ENCODE data around the gene C6orf58. TPM values are rescaled to one million over a fixed set of nuclear protein-coding genes. Genes with fewer than 3 reads are reported as not detected.

The C6orf58 gene
- total and polyA plus RNA-seq, 2 experiments from 2014 or later: 0.18 TPM; not detected in 1

- Histone ChIP-seq H3K9me2 (ENCODE audit: insufficient read depth) (no peaks in the 10 kb centered on the region), H3K4me1 (ENCODE audit: insufficient read depth) (no peaks in the 10 kb centered on the region), H3K27ac (ENCODE audit: low read depth) (no peak overlapping the region), H3K4me2 (no peak overlapping the region), H3K36me3 (ENCODE audit: insufficient read depth) (no peaks in the 10 kb centered on the region), H4K20me1 (replicated peaks; ENCODE audit: insufficient read depth) (no peaks in the 10 kb centered on the region), H3K4me3 (no peak overlapping the region), H3K27me3 (ENCODE audit: insufficient read depth) (no peaks in the 10 kb centered on the region), H3F3A (replicated peaks; ENCODE audit: low read depth) (no peaks in the 10 kb centered on the region), H3K79me2 (replicated peaks; ENCODE audit: insufficient read depth) (no peaks in the 10 kb centered on the region), H2AFZ (peak overlapping the region; percentile 19; the same call in 1 of the 2 replicates)
- no peak overlapping the region for H3K4me3 Mint-ChIP-seq
- no peak for ATAC-seq
- H3K27ac Mint-ChIP-seq: no peak overlapping the region
- no peak for DNase-seq (ENCODE audit: low spot score)
- H3K27me3 Mint-ChIP-seq (ENCODE audit: insufficient read depth, low read depth, poor library complexity): no peaks in the 10 kb centered on the region
- H3K4me1 Mint-ChIP-seq: no peaks in the 10 kb centered on the region; the same call in 2 of the 3 replicates
- no peak for TF ChIP-seq STAT1 (IDR thresholded peaks at IDR 0.05; ENCODE audit: unreplicated experiment)
- H3K9me3 Mint-ChIP-seq: no peaks in the 10 kb centered on the region
- no peaks in the 10 kb centered on the region for H3K36me3 Mint-ChIP-seq (ENCODE audit: low read depth)
Observed at GRCh38 chr6:127630800-127631199, 53.8 kb downstream of the C6orf58 start.

GRCh38 chr6:127634178-127634577, 57.2 kb downstream of the C6orf58 start:
- Mint-ChIP-seq H3K27me3 (ENCODE audit: insufficient read depth, low read depth, poor library complexity) (no peaks in the 10 kb centered on the region), H3K4me3 (no peak overlapping the region), H3K27ac (no peak overlapping the region), H3K4me1 (no peaks in the 10 kb centered on the region), H3K36me3 (ENCODE audit: low read depth) (no peaks in the 10 kb centered on the region), H3K9me3 (no peaks in the 10 kb centered on the region)
- H3K27me3 ChIP-seq (ENCODE audit: insufficient read depth): no peaks in the 10 kb centered on the region
- H4K20me1 ChIP-seq (replicated peaks; ENCODE audit: insufficient read depth): no peaks in the 10 kb centered on the region
- no peak overlapping the region for H2AFZ ChIP-seq
- H3K9me2 ChIP-seq (ENCODE audit: insufficient read depth): no peaks in the 10 kb centered on the region
- H3K27ac ChIP-seq (ENCODE audit: low read depth): no peak overlapping the region
- ATAC-seq (no peak), DNase-seq (ENCODE audit: low spot score) (no peak)
- no peaks in the 10 kb centered on the region for H3F3A ChIP-seq (replicated peaks; ENCODE audit: low read depth)
- H3K4me3 ChIP-seq: no peak overlapping the region
- no peak overlapping the region for H3K4me2 ChIP-seq
- H3K4me1 ChIP-seq (ENCODE audit: insufficient read depth): no peaks in the 10 kb centered on the region
- no peaks in the 10 kb centered on the region for H3K36me3 ChIP-seq (ENCODE audit: insufficient read depth)
- no peaks in the 10 kb centered on the region for H3K79me2 ChIP-seq (replicated peaks; ENCODE audit: insufficient read depth)
- TF ChIP-seq JUNB (IDR thresholded peaks at IDR 0.05; ENCODE audit: unreplicated experiment): no peak
- no peak for TF ChIP-seq REST (IDR thresholded peaks at IDR 0.05; ENCODE audit: unreplicated experiment)
- TF ChIP-seq ZNF114 (CRISPR knock-in tag; IDR thresholded peaks at IDR 0.05): no peak
- TF ChIP-seq CREB1 (CRISPR knock-in tag; IDR thresholded peaks at IDR 0.05; ENCODE audit: low read depth): no peak
- TF ChIP-seq EZH2 (IDR thresholded peaks at IDR 0.05; ENCODE audit: low read depth, unreplicated experiment): no peak
- no peak for TF ChIP-seq ZNF331 (CRISPR knock-in tag; IDR thresholded peaks at IDR 0.05; ENCODE audit: low read depth)
- TF ChIP-seq ZNF462 (CRISPR knock-in tag; IDR thresholded peaks at IDR 0.05): no peak
- no peak for TF ChIP-seq ETS1 (IDR thresholded peaks at IDR 0.05)
- no peak for TF ChIP-seq STAT1 (IDR thresholded peaks at IDR 0.05; ENCODE audit: unreplicated experiment)
- TF ChIP-seq NANOG (IDR thresholded peaks at IDR 0.05; ENCODE audit: borderline replicate concordance): no peak
